Motor neuron (in vitro differentiated cells): ENCODE results near the gene FYB2. TPM values are rescaled to one million over a fixed set of nuclear protein-coding genes. Genes with fewer than 3 reads are reported as not detected.

Source experiments
- ATAC-seq, 8 experiments: fragments of 200-7000 bp; cut with Tn5 transposase; replicated peaks in 6 of 8; 2 replicates each; pipeline ENCODE4 v1.8.0; 2021; ENCODE audit warnings: mild to moderate bottlenecking in 8 of 8, moderate library complexity in 8 of 8
- H3K27ac ChIP-seq, 2 donors: fragments of 250-450 bp; sonication (Bioruptor Pico); 2 replicates each; pipeline ENCODE4 v1.9.0; 2021; ENCODE audit warnings: antibody characterized with exemption in 2 of 2, mild to moderate bottlenecking in 2 of 2, moderate library complexity in 1 of 2
- H3K4me1 ChIP-seq, 2 donors: fragments of 250-450 bp; sonication (Bioruptor Pico); replicated peaks in 1 of 2; 2 replicates each; pipeline ENCODE4 v1.6.1; 2021; ENCODE audit warnings: antibody characterized with exemption in 2 of 2, mild to moderate bottlenecking in 2 of 2, moderate library complexity in 1 of 2
- H3K4me3 ChIP-seq, 5 donors: fragments of 250-450 bp; sonication (Bioruptor Pico); 2 replicates each; pipeline ENCODE4 v1.9.0; 2021; ENCODE audit warnings: antibody characterized with exemption in 5 of 5, mild to moderate bottlenecking in 5 of 5, moderate library complexity in 4 of 5
- WGBS, 10 experiments: fragments of 450-650 bp; shearing (Covaris generic); methylation state at CpG; one replicate each; pipeline ENCODE4 v1.0.0; 2022; 5-methylcytosine and 5-hydroxymethylcytosine counted together
- in situ Hi-C, 9 experiments: fragments of 400-800 bp; cut with MboI; loops; one replicate each; pipeline ENCODE4 v1.15.0; 2021; ENCODE audit warnings: low sequenced_read_pairs in 9 of 9, low pct_unique_long_range_greater_than_20kb in 2 of 9; ENCODE audit not compliant: unreplicated experiment in 9 of 9
- total RNA-seq, 8 experiments: library from RNA; unstranded; fragments of 300-600 nt; gene quantifications; 2 replicates each; pipeline versions ENCODE4 v1.2.3 to v1.2.4, GENCODE V29; 2022

The FYB2 gene
- total RNA-seq, 8 experiments from 2014 or later = 0.13 to 1.1 (median 0.54) TPM

- no peak overlapping the region for H3K27ac ChIP-seq
- in situ Hi-C loops = no loop called here
- no peak overlapping the region for H3K4me3 ChIP-seq
- WGBS, 10 experiments = 0 to 93% (median 50%) methylated on average over 1 to 2 of the region's 2 CpGs; no CpG with 5 or more reads in 1 of the 10 experiments
- ATAC-seq = peak in 7 of 8 experiments; percentile 56 to 99 (median 90)
- H3K4me1 ChIP-seq = no peaks in the 10 kb centered on the region
Observed at GRCh38 chr1:56676571-56677035, 142.6 kb downstream of the FYB2 start.

- H3K27ac ChIP-seq = no peak overlapping the region
Observed at GRCh38 chr1:56675763-56676162, 143.4 kb downstream of the FYB2 start.

GRCh38 chr1:56672579-56672978 lies 146.6 kb downstream of the FYB2 start:
- Histone ChIP-seq H3K4me1 (no peaks in the 10 kb centered on the region), H3K4me3 (no peak overlapping the region), H3K27ac (no peak overlapping the region)
- in situ Hi-C loops = no loop called here
- WGBS, 10 experiments = 0 to 100% (median 49%) methylated on average over 1 of the region's 1 CpG
- ATAC-seq = no peak

More at GRCh38 chr1:56675763-56676162, 143.4 kb downstream of the FYB2 start:
- H3K4me1 ChIP-seq = no peaks in the 10 kb centered on the region
- in situ Hi-C loops = no loop called here
- no peak overlapping the region for H3K4me3 ChIP-seq
- ATAC-seq = no peak

- in situ Hi-C loops = no loop called here
- Histone ChIP-seq H3K27ac (no peak overlapping the region), H3K4me3 (no peak overlapping the region), H3K4me1 (no peaks in the 10 kb centered on the region)
- no peak for ATAC-seq
- 69 to 100% (median 100%) methylated on average over 1 to 2 of the region's 2 CpGs; no CpG with 5 or more reads in 2 of the 10 experiments for WGBS, 10 experiments
Observed at GRCh38 chr1:56671542-56671941, 147.7 kb downstream of the FYB2 start.

- no peak overlapping the region for H3K4me3 ChIP-seq
- 50 to 100% (median 86%) methylated on average over 1 to 4 of the region's 4 CpGs for WGBS, 10 experiments
- no peaks in the 10 kb centered on the region for H3K4me1 ChIP-seq
- ATAC-seq = no peak
- H3K27ac ChIP-seq = no peak overlapping the region
- in situ Hi-C loops = no loop called here
Observed at GRCh38 chr1:56671085-56671484, 148.1 kb downstream of the FYB2 start.

DNA sequence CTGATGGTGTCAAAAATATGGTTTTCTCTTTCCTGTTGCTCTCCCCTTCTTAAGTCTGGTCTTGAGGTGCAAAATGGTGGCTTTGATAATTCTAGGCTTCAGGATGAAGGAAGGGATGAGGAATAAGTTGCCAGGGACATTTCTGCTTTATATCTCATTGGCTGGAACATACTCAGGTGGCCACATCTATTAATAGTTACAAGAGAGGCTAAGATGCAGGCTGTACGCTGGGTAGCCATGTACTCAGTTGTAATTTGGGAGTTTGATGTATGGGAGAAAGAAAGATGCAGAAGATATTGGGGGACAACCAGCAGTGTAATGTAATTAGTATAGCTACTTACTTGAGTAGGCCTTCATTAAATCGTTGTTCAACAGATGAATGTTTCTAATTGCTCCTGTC lies 148.9 kb downstream of the FYB2 start:
- 42 to 96% (median 66%) methylated on average over 1 to 2 of the region's 2 CpGs; no CpG with 5 or more reads in 2 of the 10 experiments for WGBS, 10 experiments
- no peak for ATAC-seq

More for the DNA sequence above, 148.9 kb downstream of the FYB2 start:
- H3K4me3 ChIP-seq = no peak overlapping the region
- in situ Hi-C loops = no loop called here
- no peaks in the 10 kb centered on the region for H3K4me1 ChIP-seq
- H3K27ac ChIP-seq = no peak overlapping the region

Other genes with a start within 250 kb of the FYB2 start
- 100 to 1,000 TPM in 2 of 8 experiments, 10 to 100 TPM in 4, 1 to 10 TPM in 2; 4.7 to 175 (median 24.7) TPM for gene PLPP3, start 239.8 kb downstream of the FYB2 start, total RNA-seq
- 10 to 100 TPM in 4 of 8 experiments, 1 to 10 TPM in 4; 3.5 to 14.3 (median 9.9) TPM for gene PRKAA2, start 174.1 kb downstream of the FYB2 start, total RNA-seq
- under 1 TPM in 1 of 8 experiments, not detected in 7; 0.09 TPM for gene C8A, start 35.4 kb upstream of the FYB2 start, total RNA-seq
- gene C8B, start 146.6 kb upstream of the FYB2 start, total RNA-seq = under 1 TPM in 2 of 8 experiments, not detected in 6; 0.19 to 0.55 TPM